ENCODE results near the gene TSPAN4.

- TF ChIP-seq ZNF423 (tag by site-specific recombination; IDR thresholded peaks at IDR 0.05): no peak
- no peak for TF ChIP-seq ZNF174 (tag by site-specific recombination; IDR thresholded peaks at IDR 0.05)
Observed at GRCh38 chr11:798093-798713, 44.4 kb upstream of the TSPAN4 start, which contains the start of gene SLC25A22.

Data from HEK293 (cell line).